ENCODE results near the gene ILDR1.

ILDR1 gene

DNA sequence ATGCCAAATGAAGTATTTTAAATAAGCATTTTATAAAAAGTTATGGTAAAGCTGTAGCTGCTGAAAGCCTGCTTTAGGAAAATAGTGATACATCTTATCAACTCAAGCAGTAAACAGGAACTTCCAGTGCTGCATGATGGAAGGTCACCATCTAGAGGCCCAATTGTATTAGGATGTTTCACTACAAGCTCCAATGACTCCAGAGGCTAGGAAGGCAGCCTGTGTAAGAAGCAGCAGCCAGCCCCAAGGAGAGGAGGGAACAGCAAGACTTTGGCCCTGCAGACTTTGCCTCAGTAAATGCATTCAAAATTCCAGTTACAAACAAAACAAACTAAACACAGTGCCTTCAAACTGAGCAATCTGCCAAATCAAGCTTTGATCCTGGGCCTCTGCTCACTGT is 32.1 kb downstream of the ILDR1 start:
- no peak for DNase-seq

DNA sequence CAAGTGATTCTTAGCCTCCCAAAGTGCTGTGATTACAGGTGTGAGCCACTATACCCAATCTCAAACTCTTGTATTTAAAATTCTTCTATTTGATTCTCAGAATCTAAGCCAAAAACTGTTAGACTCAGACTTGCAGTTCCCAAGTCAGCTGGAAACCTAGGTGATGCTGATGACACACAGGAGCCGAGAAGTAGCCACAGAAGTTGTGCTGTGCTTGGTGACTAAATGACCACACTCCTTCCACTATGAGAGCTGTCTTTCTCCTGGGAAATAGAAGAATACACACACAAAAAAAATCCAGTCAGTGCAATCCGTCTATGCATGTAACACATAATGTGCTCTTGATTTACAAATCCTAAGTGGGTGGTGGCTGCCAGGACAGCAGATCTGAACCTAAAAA is 33.9 kb downstream of the ILDR1 start:
- no peak for DNase-seq

GRCh38 chr3:121985846-121986245 is 36.2 kb downstream of the ILDR1 start:
- DNase-seq: no peak

- DNase-seq: no peak
Measured at GRCh38 chr3:121981473-121981872, 40.6 kb downstream of the ILDR1 start.

DNA sequence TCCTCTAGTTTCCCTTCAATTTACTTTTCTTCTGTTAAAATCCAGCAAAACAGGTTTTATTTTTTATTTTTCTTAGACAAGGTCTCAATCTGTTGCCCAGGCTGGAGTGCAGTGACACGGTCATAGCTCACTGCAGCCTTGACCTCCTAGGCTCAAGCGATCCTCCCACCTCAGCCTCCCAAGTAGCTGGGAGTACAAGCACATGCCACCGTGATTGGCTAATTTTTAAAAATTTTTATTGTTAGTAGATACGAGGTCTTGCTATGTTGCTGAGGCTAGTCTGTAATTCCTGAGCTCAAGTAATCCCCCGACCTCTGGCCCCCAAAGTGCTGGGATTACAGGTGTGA is 41.6 kb downstream of the ILDR1 start:
- no peak for DNase-seq

DNA sequence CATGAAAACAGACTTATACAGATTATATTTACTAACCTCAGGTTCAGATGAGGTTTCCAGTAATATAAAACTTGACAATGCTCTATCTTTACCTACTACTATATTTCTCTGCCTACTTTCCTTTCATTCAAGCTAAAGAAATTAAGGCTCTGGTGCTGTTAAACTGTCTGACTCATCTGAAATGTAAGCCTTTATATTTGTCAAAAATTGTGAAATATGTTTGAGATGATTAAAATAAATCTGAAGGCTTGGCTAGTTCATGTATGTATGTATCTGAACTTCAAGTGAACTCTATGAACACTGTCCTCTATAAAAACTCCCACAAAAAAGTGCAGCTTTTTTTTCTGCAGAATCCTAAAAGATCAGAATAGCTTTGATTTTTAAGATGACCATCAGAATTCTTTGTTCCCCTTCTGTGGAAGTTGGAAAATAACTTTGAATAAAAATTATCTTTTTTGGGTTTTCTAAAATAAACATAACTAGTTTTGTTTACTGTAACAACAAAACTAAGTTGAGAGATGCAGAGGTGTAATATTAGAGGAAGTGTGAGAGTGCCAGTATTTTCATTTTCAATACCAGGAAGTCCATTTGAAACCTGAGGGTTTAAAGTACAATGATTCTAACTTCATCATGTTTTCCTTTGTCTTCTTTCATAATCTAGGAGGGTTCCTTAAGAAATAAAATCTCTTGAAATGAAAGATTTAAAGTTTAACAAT is 42.2 kb downstream of the ILDR1 start:
- DNase-seq: no peak

DNA sequence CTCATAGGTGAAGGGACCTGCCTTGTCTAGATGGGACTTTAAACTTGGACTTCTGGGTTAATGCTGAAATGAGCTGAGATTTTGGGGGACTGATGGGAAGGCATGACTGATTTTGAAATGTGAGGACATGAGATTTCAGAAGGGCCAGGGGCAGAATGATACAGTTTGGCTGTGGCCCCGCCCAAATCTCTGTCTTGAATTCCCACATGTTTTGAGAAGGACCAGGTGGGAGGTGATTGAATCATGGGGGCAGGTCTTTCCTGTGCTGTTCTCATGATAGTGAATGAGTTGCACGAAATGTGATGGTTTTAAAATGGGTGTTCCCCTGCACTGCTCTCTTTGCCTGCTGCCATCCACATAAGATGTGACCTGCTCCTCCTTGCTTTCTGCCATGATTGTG is 42.8 kb downstream of the ILDR1 start:
- no peak for DNase-seq

DNA sequence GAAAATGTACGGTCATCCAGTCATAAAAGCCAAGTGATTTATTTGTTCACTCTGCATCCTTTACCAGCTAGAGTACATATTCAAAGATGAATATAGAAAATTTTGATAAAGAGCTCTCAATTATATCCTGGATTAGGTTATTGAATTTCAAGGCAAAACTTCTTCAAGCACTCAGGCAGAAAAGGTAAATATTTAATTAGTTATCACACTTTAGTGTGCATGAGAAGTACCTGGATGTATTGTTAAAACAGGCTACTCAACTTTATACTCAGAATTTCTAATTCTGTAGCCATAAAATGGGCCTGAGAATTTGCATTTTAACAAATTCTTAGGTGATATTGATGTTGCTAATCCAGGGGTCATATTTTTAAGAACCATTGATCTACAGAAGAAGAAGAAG is 45.3 kb downstream of the ILDR1 start:
- no peak for DNase-seq

GRCh38 chr3:121975702-121976302 is 46.2 kb downstream of the ILDR1 start:
- DNase-seq: no peak

DNA sequence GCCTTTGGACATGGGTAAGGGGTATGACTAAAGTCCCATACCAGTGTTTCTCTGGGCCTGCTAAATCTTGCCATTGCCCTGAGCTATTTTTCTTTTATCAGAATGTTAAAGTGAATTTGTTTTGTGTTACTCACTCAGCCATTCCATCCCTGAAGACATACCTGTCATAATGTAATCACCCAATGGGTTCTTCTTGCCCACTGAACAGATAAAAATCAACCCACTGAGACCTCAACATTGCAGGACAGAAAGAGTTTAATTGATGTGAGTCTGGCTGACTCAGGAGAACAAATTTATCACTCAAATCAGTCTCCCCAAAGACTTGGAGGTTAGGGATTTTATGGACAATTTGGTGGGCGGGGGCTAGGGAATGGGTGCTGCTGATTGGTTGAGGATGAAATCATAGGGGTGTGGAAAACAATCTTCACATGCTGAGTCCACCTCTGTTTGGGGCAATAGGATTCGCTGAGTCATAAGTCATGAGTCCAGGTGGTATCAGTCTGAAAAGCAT is 47.4 kb downstream of the ILDR1 start:
- DNase-seq: no peak

- no peak for DNase-seq
Measured at GRCh38 chr3:121970047-121970446, 52.0 kb downstream of the ILDR1 start.

DNA sequence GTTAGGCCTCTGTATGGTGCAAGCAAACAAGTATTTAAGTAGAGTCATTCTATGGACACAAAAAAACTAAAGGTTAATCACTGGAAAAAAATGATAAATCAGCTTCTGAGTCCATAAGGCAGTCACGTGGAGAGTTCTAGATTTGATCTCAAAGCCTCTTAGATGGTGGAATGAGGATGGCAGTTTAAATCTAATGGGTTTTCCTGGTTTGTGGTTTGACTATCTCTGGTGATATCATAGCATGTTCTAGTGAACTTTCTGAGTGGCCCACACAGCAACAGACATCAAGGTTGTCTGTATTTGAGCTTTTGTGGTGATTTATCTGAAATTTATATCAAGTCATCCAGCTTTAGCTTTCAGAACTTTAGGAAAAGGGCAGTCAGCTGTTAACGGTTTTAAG is 52.4 kb downstream of the ILDR1 start:
- no peak for DNase-seq

- no peak for DNase-seq
Measured at GRCh38 chr3:121963608-121964007, 58.4 kb downstream of the ILDR1 start.

DNA sequence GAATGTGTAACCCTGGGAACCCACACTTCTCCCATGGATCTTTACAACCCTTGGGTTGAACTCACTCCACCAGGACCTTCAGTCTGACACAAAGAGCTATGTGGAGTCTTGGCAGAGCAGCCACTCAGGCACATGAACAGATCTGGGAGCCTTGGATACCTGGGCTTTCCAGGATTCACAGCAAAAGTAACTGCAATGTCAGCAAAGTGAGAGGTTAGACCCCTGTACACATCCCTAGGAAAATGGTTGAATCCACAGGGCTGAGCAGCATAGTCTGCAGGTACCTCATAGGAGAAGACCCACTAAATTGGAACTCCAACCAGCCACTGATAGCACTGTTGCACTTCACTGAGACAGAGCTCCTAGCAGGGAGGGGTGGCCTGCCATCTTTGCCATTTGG is 59.6 kb downstream of the ILDR1 start:
- DNase-seq: no peak

- no peak for DNase-seq
Measured at GRCh38 chr3:121961283-121961682, 60.8 kb downstream of the ILDR1 start.

DNA sequence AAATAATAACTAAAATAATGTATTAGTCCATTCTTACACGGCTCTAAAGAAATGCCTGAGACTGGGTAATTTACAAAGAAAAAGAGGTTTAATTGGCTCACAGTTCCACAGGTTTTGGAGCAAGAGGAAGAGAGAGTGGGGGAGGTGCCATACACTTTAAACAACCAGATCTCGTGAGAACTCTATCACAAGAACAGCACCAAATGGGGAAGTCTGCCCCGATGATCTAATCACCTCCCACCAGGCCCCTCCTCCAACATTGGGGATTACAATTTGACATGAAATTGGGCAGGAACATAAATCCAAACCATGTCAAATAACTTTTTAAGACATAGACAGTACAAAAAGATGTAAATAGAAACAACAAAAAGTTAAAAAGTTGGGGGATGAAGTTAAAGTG is 63.2 kb downstream of the ILDR1 start:
- no peak for DNase-seq

DNA sequence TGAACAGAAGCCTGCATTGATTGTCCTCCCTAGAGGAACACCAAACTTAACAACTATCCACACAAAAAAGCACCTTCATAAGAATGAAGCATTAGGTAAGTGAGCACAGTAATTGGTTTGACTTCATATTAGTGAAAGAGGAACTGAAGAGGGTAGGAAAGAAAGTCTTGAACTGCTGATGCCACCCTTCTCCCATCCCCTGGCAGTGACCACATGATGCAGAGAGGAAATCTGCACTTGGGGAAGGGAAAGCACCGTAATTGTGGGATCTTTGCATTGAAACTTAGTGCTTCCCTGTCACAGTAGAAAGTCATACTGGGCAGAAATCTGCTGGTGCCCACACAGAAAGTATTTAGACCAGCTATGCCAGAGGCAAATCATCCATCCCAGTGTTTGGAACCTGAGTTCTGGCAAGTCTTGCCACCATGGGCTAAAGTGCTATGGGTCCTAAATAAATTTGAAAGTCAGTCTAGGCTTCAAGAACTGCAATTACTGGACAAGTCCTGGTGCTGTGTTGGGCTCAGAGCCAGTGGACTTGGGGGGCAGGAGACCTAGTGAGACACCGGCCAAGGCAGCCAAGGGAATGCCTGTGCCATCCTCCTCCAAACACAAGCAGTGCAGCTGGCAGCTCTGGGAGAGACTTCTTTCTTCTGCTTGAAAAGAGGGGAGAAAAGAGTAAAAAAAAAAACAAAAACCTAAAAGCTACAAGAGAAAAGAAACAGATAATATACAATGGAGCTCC is 64.2 kb downstream of the ILDR1 start:
- DNase-seq: no peak

GRCh38 chr3:121956363-121956762 is 65.7 kb downstream of the ILDR1 start:
- DNase-seq: no peak

DNA sequence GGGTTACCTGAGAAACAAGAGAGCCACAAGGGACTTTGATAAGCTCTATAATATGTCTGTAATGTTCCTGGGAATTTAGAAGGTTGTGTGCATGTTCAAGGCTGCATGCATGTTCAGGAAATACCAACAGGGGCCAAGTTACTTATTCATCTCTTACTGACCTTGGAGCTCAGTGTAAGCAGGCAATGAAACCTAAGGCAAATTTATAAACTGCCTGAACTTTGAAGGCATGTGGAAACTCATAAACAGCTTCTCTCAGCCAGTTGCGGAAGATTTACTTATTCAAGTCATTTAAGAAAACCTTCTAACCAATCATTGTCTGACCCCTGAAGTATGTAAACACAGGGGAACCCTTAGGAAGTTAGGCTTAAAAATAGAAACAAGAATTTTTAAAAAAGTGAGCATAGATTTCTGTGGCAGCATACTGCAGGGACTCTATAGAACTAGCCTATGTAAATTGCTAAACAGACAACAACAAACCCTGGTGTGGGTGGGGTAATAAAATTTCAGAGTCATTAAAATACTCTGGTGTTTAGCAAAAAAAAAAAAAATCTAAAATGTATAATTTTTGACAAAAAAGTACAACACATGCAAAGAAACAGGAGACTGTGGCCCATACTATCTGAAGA is 70.6 kb downstream of the ILDR1 start:
- DNase-seq: no peak

- no peak for DNase-seq
Measured at GRCh38 chr3:121948641-121949040, 73.4 kb downstream of the ILDR1 start.

DNA sequence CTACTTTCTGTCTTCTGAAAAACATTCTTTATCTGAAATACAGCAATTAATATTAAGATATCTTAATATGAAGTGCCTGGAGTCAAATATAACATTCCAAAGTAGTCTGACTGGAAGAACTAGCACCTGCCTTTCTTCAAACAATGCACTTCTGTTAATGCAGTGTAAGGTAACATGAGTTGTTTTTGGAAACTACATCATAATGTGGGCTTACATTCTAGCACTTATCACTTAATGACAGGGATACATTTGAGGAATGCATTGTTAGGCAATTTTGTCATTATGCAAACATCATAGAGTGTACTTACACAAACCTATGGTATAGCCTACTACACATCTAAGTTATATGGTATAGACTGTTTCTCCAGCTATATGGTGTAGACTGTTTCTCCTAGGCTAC is 78.6 kb downstream of the ILDR1 start:
- no peak for DNase-seq

DNA sequence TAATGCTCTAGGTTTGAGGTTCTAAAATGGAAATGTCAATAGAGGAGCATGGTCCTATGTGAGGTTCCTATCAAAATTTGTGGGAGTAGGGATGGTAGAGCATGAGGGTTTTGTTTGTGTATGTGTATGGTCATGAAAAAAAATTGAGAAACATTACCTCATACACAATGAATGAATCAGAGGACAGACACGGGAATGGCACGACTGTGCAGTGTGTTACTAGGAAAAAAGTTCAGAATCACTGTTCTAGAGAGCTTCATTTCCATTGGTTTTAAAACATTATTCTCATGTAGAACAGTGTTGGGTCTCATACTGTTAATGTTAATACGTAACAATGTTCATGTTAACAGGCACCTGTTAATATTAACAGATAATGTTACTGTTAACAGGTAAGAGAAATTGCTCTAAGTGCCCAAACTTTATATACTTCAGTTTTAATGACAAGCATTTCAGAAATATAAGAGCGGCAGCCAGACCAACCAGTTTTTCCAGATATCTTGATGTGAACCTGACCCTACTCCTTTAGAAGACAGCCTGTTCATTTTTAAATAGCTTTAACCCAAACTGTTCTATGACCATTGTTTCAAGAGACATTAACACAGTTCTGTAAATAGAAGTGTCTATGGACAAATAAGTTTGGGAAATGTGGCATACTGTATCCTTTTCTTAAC is 79.8 kb downstream of the ILDR1 start:
- DNase-seq: no peak

- no peak for DNase-seq
Measured at GRCh38 chr3:121941592-121941991, 80.5 kb downstream of the ILDR1 start.
